Endodermal cell (in vitro differentiated cells): ENCODE measurements around the gene IL1RL2. TPM values are rescaled to one million over a fixed set of nuclear protein-coding genes. Genes with fewer than 3 reads are reported as not detected.
A peak's percentile ranks its signal among the peaks of the same experiment; 100 is the strongest.

Experiments
- DNase-seq: peaks from one replicate; pipeline ENCODE4 v3.0.0-alpha.2; 2017
- H3K27ac ChIP-seq: 2 replicates; pipeline ENCODE4 v1.5.1; 2013; ENCODE audit warnings: mild to moderate bottlenecking, low read depth, low read length, moderate library complexity
- H3K27me3 ChIP-seq: 2 replicates; pipeline ENCODE4 v1.6.1; 2013; ENCODE audit warnings: mild to moderate bottlenecking, low read length, moderate library complexity; ENCODE audit not compliant: insufficient read depth, control insufficient read depth, poor library complexity, severe bottlenecking
- H3K36me3 ChIP-seq: 2 replicates; pipeline ENCODE4 v1.7.0; 2013; ENCODE audit warnings: mild to moderate bottlenecking, low read length, moderate library complexity; ENCODE audit not compliant: control insufficient read depth, insufficient read depth
- H3K4me1 ChIP-seq: one replicate; pipeline ENCODE4 v1.7.0; 2013; ENCODE audit warnings: low read length; ENCODE audit not compliant: control insufficient read depth, insufficient read depth
- H3K4me3 ChIP-seq: 2 replicates; pipeline ENCODE4 v1.5.1; 2013; ENCODE audit warnings: mild to moderate bottlenecking, low read length, moderate library complexity
- H3K9ac ChIP-seq: 2 replicates; pipeline ENCODE4 v1.6.1; 2013; ENCODE audit warnings: mild to moderate bottlenecking, low read length, moderate library complexity; ENCODE audit not compliant: poor library complexity, severe bottlenecking; ENCODE audit errors: extremely low read depth
- H3K9me3 ChIP-seq: 2 replicates; pipeline ENCODE4 v1.6.1; 2013; ENCODE audit warnings: mild to moderate bottlenecking, low read length, moderate library complexity; ENCODE audit not compliant: control insufficient read depth
- H3K27ac Mint-ChIP-seq: 2 replicates; pipeline ENCODE4 v1.8.0; 2020; ENCODE audit warnings: mixed read lengths
- H3K27me3 Mint-ChIP-seq: 2 replicates; pipeline ENCODE4 v1.8.0; 2021; ENCODE audit warnings: mild to moderate bottlenecking, mixed read lengths; ENCODE audit not compliant: insufficient read depth
- H3K36me3 Mint-ChIP-seq: 2 replicates; pipeline ENCODE4 v1.8.0; 2020; ENCODE audit warnings: low read depth, mixed read lengths
- H3K4me1 Mint-ChIP-seq: 2 replicates; pipeline ENCODE4 v1.8.0; 2020; ENCODE audit warnings: mixed read lengths
- H3K4me3 Mint-ChIP-seq: 2 replicates; pipeline ENCODE4 v1.8.0; 2020; ENCODE audit warnings: mild to moderate bottlenecking, moderate library complexity, mixed read lengths
- H3K9me3 Mint-ChIP-seq: 2 replicates; pipeline ENCODE4 v1.8.0; 2020; ENCODE audit warnings: mild to moderate bottlenecking, mixed read lengths
- CTCF ChIP-seq: fragments of 200-600 bp; sonication (generic); conservative IDR thresholded peaks from 2 replicates; pipeline ENCODE4 v1.5.0; 2021; ENCODE audit warnings: antibody characterized with exemption, mild to moderate bottlenecking
- WGBS, 2 experiments: methylation state at CpG; one replicate each; pipeline versions ENCODE4 v1.1.5 to v1.1.7; 2013; ENCODE audit warnings: missing lambda C conversion rate in 2 of 2, mixed read lengths in 1 of 2; ENCODE audit not compliant: insufficient coverage in 1 of 2, insufficient read length in 1 of 2; 5-methylcytosine and 5-hydroxymethylcytosine counted together
- total RNA-seq, 2 donors: library from RNA; stranded (reverse); fragmentation: NEBNext Ultra II Directional in 1 of 2; extraction: Animal tissue kit (Norgen Biotek cat#: 25700) in 1 of 2; gene quantifications; 2 replicates in 1 of 2; 3 replicates in 1 of 2; pipeline ENCODE4 v1.2.1, GENCODE V29; 2021

The IL1RL2 gene
- total RNA-seq, 2 donors from 2014 or later = 0.38 to 0.44 TPM

GRCh38 chr2:102144128-102144527 lies 42.7 kb upstream of the IL1RL2 start:
- Mint-ChIP-seq H3K36me3 (peaks cover 3% of the 10 kb centered on the region), H3K9me3 (peaks cover 15% of the 10 kb centered on the region), H3K27ac (no peak overlapping the region), H3K4me3 (no peak overlapping the region), H3K4me1 (peaks cover 10% of the 10 kb centered on the region), H3K27me3 (peaks cover 55% of the 10 kb centered on the region)
- Histone ChIP-seq H3K27ac (no peak overlapping the region), H3K4me3 (peak overlapping the region; percentile 80), H3K9ac (no peak overlapping the region), H3K9me3 (peaks cover 18% of the 10 kb centered on the region), H3K36me3 (no peaks in the 10 kb centered on the region), H3K27me3 (peaks cover 24% of the 10 kb centered on the region), H3K4me1 (no peaks in the 10 kb centered on the region)
- no peak for TF ChIP-seq CTCF
- DNase-seq = no peak
- WGBS, 2 experiments = 91 to 100% methylated on average over 2 to 4 of the region's 4 CpGs

GRCh38 chr2:102145107-102145506 lies 41.7 kb upstream of the IL1RL2 start:
- H3K4me1 Mint-ChIP-seq = peaks cover 10% of the 10 kb centered on the region
- H3K27me3 ChIP-seq = peaks cover 19% of the 10 kb centered on the region
- H3K4me3 ChIP-seq = no peak overlapping the region
- H3K27ac ChIP-seq = no peak overlapping the region
- 89 to 93% methylated on average over 2 to 4 of the region's 4 CpGs for WGBS, 2 experiments
- H3K9ac ChIP-seq = no peak overlapping the region
- TF ChIP-seq CTCF = no peak
- no peak overlapping the region for H3K27ac Mint-ChIP-seq
- no peak overlapping the region for H3K4me3 Mint-ChIP-seq
- H3K9me3 ChIP-seq = peaks cover 19% of the 10 kb centered on the region
- H3K9me3 Mint-ChIP-seq = peaks cover 15% of the 10 kb centered on the region
- DNase-seq = no peak
- H3K4me1 ChIP-seq = no peaks in the 10 kb centered on the region
- H3K36me3 ChIP-seq = no peaks in the 10 kb centered on the region
- H3K27me3 Mint-ChIP-seq = peaks cover 49% of the 10 kb centered on the region
- peaks cover 3% of the 10 kb centered on the region for H3K36me3 Mint-ChIP-seq

- Mint-ChIP-seq H3K27me3 (peaks cover 41% of the 10 kb centered on the region), H3K4me1 (peaks cover 10% of the 10 kb centered on the region), H3K4me3 (no peak overlapping the region), H3K36me3 (peaks cover 3% of the 10 kb centered on the region), H3K27ac (no peak overlapping the region), H3K9me3 (peaks cover 15% of the 10 kb centered on the region)
- Histone ChIP-seq H3K4me1 (no peaks in the 10 kb centered on the region), H3K4me3 (no peak overlapping the region), H3K27ac (no peak overlapping the region), H3K9ac (no peak overlapping the region), H3K36me3 (no peaks in the 10 kb centered on the region), H3K9me3 (peaks cover 19% of the 10 kb centered on the region), H3K27me3 (peaks cover 11% of the 10 kb centered on the region)
- 91 to 94% methylated on average over 3 to 4 of the region's 4 CpGs for WGBS, 2 experiments
- no peak for DNase-seq
- no peak for TF ChIP-seq CTCF
Observed at GRCh38 chr2:102145934-102146333, 40.9 kb upstream of the IL1RL2 start.
